GM12878 (cell line): ENCODE data around the gene MSRB1. TPM values are rescaled to one million over a fixed set of nuclear protein-coding genes. Genes with fewer than 3 reads are reported as not detected.

Source experiments
- ATAC-seq: fragments of 200-7000 bp; cut with Tn5 transposase; 3 replicates; pipeline ENCODE4 v1.9.1; 2020; ENCODE audit warnings: mild to moderate bottlenecking, moderate library complexity
- BruUV-seq: library from RNA; stranded (reverse); fragments of 400-500 nt; replicated peaks from 2 replicates; lab custom pipeline; 2021; lab: Mats Ljungman, UMichigan
- CTCF ChIA-PET: fragments of 300-600 bp; sonication (Branson Sonifier 250); formaldehyde crosslinking; extraction: SDS; loops from one replicate; lab custom pipeline; 2021; ENCODE audit warnings: inconsistent platforms; lab: Yijun Ruan, JAX
- POLR2A ChIA-PET: fragments of 350-600 bp; formaldehyde crosslinking; extraction: SDS; loops from one replicate; lab custom pipeline; 2021; ENCODE audit warnings: inconsistent platforms; lab: Charles Lee
- RAD21 ChIA-PET: fragments of 300-600 bp; sonication (Branson Sonifier 250); formaldehyde crosslinking; loops from one replicate; lab custom pipeline; 2023; ENCODE audit warnings: antibody characterized with exemption; ENCODE audit not compliant: unreplicated experiment; lab: Charles Lee
- SMC1A ChIA-PET: fragments of 300-600 bp; sonication (Branson Sonifier 250); formaldehyde crosslinking; loops from one replicate; lab custom pipeline; 2023; ENCODE audit not compliant: unreplicated experiment, uncharacterized antibody; lab: Charles Lee
- DNase-seq: peaks from one replicate; pipeline ENCODE4 v3.0.0-alpha.2; 2011; ENCODE audit warnings: low read depth, low spot score
- FAIRE-seq: peaks from 3 replicates; lab custom pipeline; 2011; peaks lifted over from hg19 to GRCh38; lab: Jason Lieb, UNC
- H2AFZ ChIP-seq: 2 replicates; pipeline ENCODE4 v1.6.0; 2011; ENCODE audit warnings: low read depth, low read length, control low read depth; ENCODE audit not compliant: control insufficient read depth
- H3K27ac ChIP-seq: 2 replicates; pipeline ENCODE4 v1.5.1; 2011; ENCODE audit warnings: control low read depth; ENCODE audit not compliant: control insufficient read depth, insufficient read depth
- H3K27me3 ChIP-seq, 2 experiments: replicated peaks in 1 of 2; 2 replicates each; pipeline versions ENCODE4 v1.6.0 to v1.6.1; 2011; ENCODE audit warnings: low read length in 1 of 2; ENCODE audit not compliant: control insufficient read depth in 2 of 2, insufficient read depth in 2 of 2
- H3K36me3 ChIP-seq, 2 experiments: 2 replicates each; pipeline ENCODE4 v1.5.1; 2011; ENCODE audit warnings: low read length in 1 of 2; ENCODE audit not compliant: control insufficient read depth in 2 of 2, insufficient read depth in 2 of 2
- H3K4me1 ChIP-seq: 2 replicates; pipeline ENCODE4 v1.6.1; 2011; ENCODE audit warnings: mild to moderate bottlenecking, low read length, moderate library complexity, mixed read lengths; ENCODE audit not compliant: control insufficient read depth, insufficient read depth
- H3K4me2 ChIP-seq: 2 replicates; pipeline ENCODE4 v1.6.0; 2011; ENCODE audit warnings: control low read depth; ENCODE audit not compliant: control insufficient read depth, insufficient read depth
- H3K4me3 ChIP-seq: fragments of 200-600 bp; sonication (generic); 2 replicates; pipeline ENCODE4 v1.5.1; 2016
- H3K79me2 ChIP-seq: 2 replicates; pipeline ENCODE4 v1.6.0; 2011; ENCODE audit warnings: low read length; ENCODE audit not compliant: control insufficient read depth, insufficient read depth
- H3K9ac ChIP-seq: 2 replicates; pipeline ENCODE4 v1.8.0; 2011; ENCODE audit warnings: low read length, control low read depth, mixed read lengths; ENCODE audit not compliant: control insufficient read depth, insufficient read depth
- H3K9me3 ChIP-seq: replicated peaks from 3 replicates; pipeline ENCODE4 v1.5.1; 2011; ENCODE audit warnings: mild to moderate bottlenecking, low read length; ENCODE audit not compliant: control insufficient read depth, insufficient read depth
- H4K20me1 ChIP-seq: 2 replicates; pipeline ENCODE4 v1.6.0; 2011; ENCODE audit not compliant: control insufficient read depth, insufficient read depth
- ATF7 ChIP-seq: fragments of 450-650 bp; IDR thresholded peaks from 2 replicates; pipeline ENCODE4 v1.6.1; 2016; ENCODE audit warnings: low read depth, mild to moderate bottlenecking
- BACH1 ChIP-seq: fragments of 450-650 bp; IDR thresholded peaks from 2 replicates; pipeline ENCODE4 v1.6.1; 2017; ENCODE audit warnings: mild to moderate bottlenecking, borderline replicate concordance
- CBX5 ChIP-seq: sonication (generic); IDR thresholded peaks from 2 replicates; pipeline ENCODE4 v1.6.1; 2016; ENCODE audit warnings: low read depth, moderate library complexity, mild to moderate bottlenecking, inconsistent platforms
- CEBPB ChIP-seq, 2 experiments: fragments of 150-350 bp in 1 of 2; IDR thresholded peaks; 2 replicates each; pipeline ENCODE4 v1.6.1; 2012 to 2014; ENCODE audit warnings: low read depth in 2 of 2, low read length in 2 of 2, borderline replicate concordance in 1 of 2, inconsistent platforms in 1 of 2
- CREB1 ChIP-seq: IDR thresholded peaks from 2 replicates; pipeline ENCODE4 v1.6.1; 2012; ENCODE audit warnings: low read depth, mild to moderate bottlenecking, inconsistent platforms
- HDAC6 ChIP-seq: fragments of 200-600 bp; sonication (generic); IDR thresholded peaks from one replicate; pipeline ENCODE4 v1.8.0; 2017; ENCODE audit warnings: antibody characterized with exemption; ENCODE audit not compliant: unreplicated experiment
- JUNB ChIP-seq: IDR thresholded peaks from 2 replicates; pipeline ENCODE4 v1.6.1; 2016; ENCODE audit warnings: antibody characterized with exemption, mild to moderate bottlenecking
- KAT2A ChIP-seq: conservative IDR thresholded peaks from 2 replicates; pipeline ENCODE4 v1.6.1; 2011; ENCODE audit warnings: low read depth, low read length; ENCODE audit not compliant: control insufficient read depth
- NR2C1 ChIP-seq: fragments of 450-650 bp; IDR thresholded peaks from 2 replicates; pipeline ENCODE4 v1.6.1; 2017; ENCODE audit warnings: antibody characterized with exemption, mild to moderate bottlenecking, moderate library complexity
- NRF1 ChIP-seq: conservative IDR thresholded peaks from 2 replicates; pipeline ENCODE4 v1.6.1; 2011; ENCODE audit warnings: mild to moderate bottlenecking, low read depth, low read length, improper control_type of control experiment
- SPI1 ChIP-seq: IDR thresholded peaks from 2 replicates; pipeline ENCODE4 v1.6.1; 2011; ENCODE audit warnings: low read depth, mild to moderate bottlenecking, low read length, moderate library complexity, borderline replicate concordance; ENCODE audit not compliant: insufficient read depth
- TAF1 ChIP-seq: IDR thresholded peaks from 2 replicates; pipeline ENCODE4 v1.6.1; 2011; ENCODE audit warnings: mild to moderate bottlenecking, low read depth, low read length, borderline replicate concordance
- WGBS: methylation state at CpG from one replicate; pipeline ENCODE4 v1.1.6; 2016; ENCODE audit warnings: low lambda C conversion rate; ENCODE audit not compliant: insufficient replicate concordance, insufficient coverage; ENCODE audit errors: missing lambda C conversion rate; 5-methylcytosine and 5-hydroxymethylcytosine counted together
- in situ Hi-C: fragments of 300-500 bp; cut with MboI; formaldehyde crosslinking; loops from 9 replicates; pipeline ENCODE4 v1.14.3; 2018; ENCODE audit warnings: mixed read lengths
- intact Hi-C: fragments of 100-400 bp; cut with micrococcal nuclease; formaldehyde crosslinking; loops from one replicate; pipeline ENCODE4 v1.14.2; 2022; ENCODE audit not compliant: unreplicated experiment
- polyA plus RNA-seq, 11 experiments: library from polyadenylated mRNA; depleted of rRNA in 4 of 11; unstranded in 6 of 11; stranded (reverse) in 5 of 11; fragments of >200 nt; fragmentation: Nextera tagmentation in 4 of 11; fragmentation: Illumina TruSeq in 1 of 11; extraction: Ambion mirVana in 4 of 11; extraction: Trizol in 1 of 11; gene quantifications; 1 replicate in 1 of 11; 2 replicates in 10 of 11; pipeline versions ENCODE4 v1.2.1 to v1.2.3, GENCODE V29; 2011 to 2016; ENCODE audit warnings: inconsistent platforms in 2 of 11, missing spikeins in 2 of 11, low read depth in 1 of 11
- total RNA-seq, 4 experiments: library from RNA; depleted of rRNA in 3 of 4; stranded (reverse); fragments of >200 nt in 3 of 4; fragmentation: Illumina TruSeq in 1 of 4; extraction: Trizol in 1 of 4; gene quantifications; 2 replicates each; pipeline versions ENCODE4 v1.2.1 to v1.2.3, GENCODE V29; 2013 to 2021
- TF ChIP-seq, protein P1 (sequence below): IDR thresholded peaks from 2 replicates; pipeline ENCODE4 v1.6.1; 2012; ENCODE audit warnings: low read depth, low read length, improper control_type of control experiment

MSRB1 gene
- total and polyA plus RNA-seq, 10 of the 15 experiments (the other 5 are each of a cell fraction or from before 2014, with no cell fraction given), result 5.1 to 48.6 (median 25.7) TPM

DNA sequence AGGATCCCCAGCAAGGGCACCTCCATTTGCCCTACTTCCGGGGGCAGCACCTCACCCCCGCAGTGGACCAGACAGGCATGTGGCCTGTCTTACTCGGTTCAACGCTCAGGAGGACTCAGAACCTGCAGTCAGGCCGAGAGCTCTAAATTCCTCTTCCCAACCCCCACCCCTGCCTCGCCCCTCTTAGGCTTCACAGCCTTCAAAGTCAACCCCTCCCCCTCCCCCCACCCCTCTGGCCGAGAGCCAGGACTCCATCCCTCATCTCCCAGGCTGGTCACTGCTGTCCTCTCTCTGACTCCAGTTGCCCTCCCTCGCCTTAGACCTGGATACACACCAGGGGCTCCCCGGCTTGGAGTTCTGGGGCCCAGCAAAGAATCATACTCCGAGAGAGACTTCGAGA is 16.7 kb downstream of the MSRB1 start:
- ATAC-seq, result no peak
- no peaks in the 10 kb centered on the region for H3K27me3 ChIP-seq
- no peaks in the 10 kb centered on the region for H3K9me3 ChIP-seq
- H3K4me3 ChIP-seq, result no peak overlapping the region
- no peaks in the 10 kb centered on the region for H3K36me3 ChIP-seq
- CTCF ChIA-PET, result interaction anchor here (1.2 to 4.2 kb wide), 2 partner anchors 63 to 82 kb away, joined by 3 to 21 read pairs; no protein-coding TSS in a partner anchor
- in situ Hi-C loops, result no loop called here
- H3K9ac ChIP-seq, result no peak overlapping the region
- no peak overlapping the region for H2AFZ ChIP-seq
- intact Hi-C loops, result no loop called here
- H4K20me1 ChIP-seq, result no peaks in the 10 kb centered on the region
- POLR2A ChIA-PET, result no interaction called here
- WGBS, result 26% methylated on average over 9 of the region's 11 CpGs
- no peaks in the 10 kb centered on the region; the same call in 1 of the 2 replicates for H3K4me1 ChIP-seq
- no TSS peak for BruUV-seq
- FAIRE-seq, result no peak
- H3K79me2 ChIP-seq, result no peaks in the 10 kb centered on the region
- RAD21 ChIA-PET, result no interaction called here
- H3K4me2 ChIP-seq, result no peak overlapping the region
- SMC1A ChIA-PET, result no interaction called here
- no peak overlapping the region for H3K27ac ChIP-seq
- TF ChIP-seq SPI1 (no peak), TAF1 (no peak), NR2C1 (no peak), CREB1 (no peak), ATF7 (no peak), CBX5 (no peak), JUNB (no peak), BACH1 (no peak), KAT2A (no peak), NRF1 (no peak), CEBPB (IDR thresholded peaks at IDR 0.05; ENCODE audit: borderline replicate concordance in 1 of 2, low read depth in 2 of 2, low read length in 2 of 2) (no peak), HDAC6 (no peak)
- TF ChIP-seq, protein P1, sequence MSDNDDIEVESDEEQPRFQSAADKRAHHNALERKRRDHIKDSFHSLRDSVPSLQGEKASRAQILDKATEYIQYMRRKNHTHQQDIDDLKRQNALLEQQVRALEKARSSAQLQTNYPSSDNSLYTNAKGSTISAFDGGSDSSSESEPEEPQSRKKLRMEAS, result no peak
- DNase-seq, result no peak
